H1 (cell line): Measurements from ENCODE around the gene PEX3. TPM values are rescaled to one million over a fixed set of nuclear protein-coding genes. Genes with fewer than 3 reads are reported as not detected.

Experiments
- ASH2L ChIP-seq: fragments of 200-600, 300-600 bp; sonication (generic); IDR thresholded peaks from one replicate; pipeline ENCODE4 v1.7.1; 2017; ENCODE audit warnings: low read length
- ATF3 ChIP-seq: IDR thresholded peaks from 2 replicates; pipeline ENCODE4 v1.6.1; 2011; ENCODE audit warnings: low read depth, mild to moderate bottlenecking, low read length; ENCODE audit not compliant: insufficient read depth
- CBX5 ChIP-seq: fragments of 300-800, 300-1000 bp; sonication (generic); IDR thresholded peaks from 2 replicates; pipeline ENCODE4 v1.7.1; 2016; ENCODE audit warnings: antibody characterized with exemption, low read length, low read depth
- CREB1 ChIP-seq: IDR thresholded peaks from 2 replicates; pipeline ENCODE4 v1.6.1; 2012; ENCODE audit warnings: inconsistent platforms
- EP300 ChIP-seq, 2 experiments: IDR thresholded peaks; 1 replicate in 1 of 2; 2 replicates in 1 of 2; pipeline ENCODE4 v1.6.1; 2011 to 2012; ENCODE audit warnings: low read depth in 2 of 2, low read length in 2 of 2, mild to moderate bottlenecking in 2 of 2, borderline replicate concordance in 1 of 2, inconsistent platforms in 1 of 2, moderate library complexity in 1 of 2
- SIX5 ChIP-seq: IDR thresholded peaks from 2 replicates; pipeline ENCODE4 v1.6.1; 2011; ENCODE audit warnings: mild to moderate bottlenecking, low read depth, low read length
- polyA plus RNA-seq, 7 experiments: library from polyadenylated mRNA; depleted of rRNA in 3 of 7; stranded (reverse) in 5 of 7; unstranded in 2 of 7; fragments of >200 nt in 5 of 7; fragments of 200-250 nt in 2 of 7; gene quantifications; 1 replicate in 5 of 7; 2 replicates in 1 of 7; 4 replicates in 1 of 7; pipeline versions ENCODE4 v1.2.1 to v1.2.3, GENCODE V29; 2011 to 2013; ENCODE audit warnings: missing spikeins in 2 of 7, mixed read lengths in 2 of 7
- total RNA-seq: library from RNA; stranded (reverse); fragmentation: NEBNext Ultra II Directional; extraction: Animal tissue kit (Norgen Biotek cat#: 25700); gene quantifications from 2 replicates; pipeline ENCODE4 v1.2.1, GENCODE V29; 2021

PEX3 gene
- total and polyA plus RNA-seq, 2 of the 8 experiments (the other 6 are each of a cell fraction or from before 2014, with no cell fraction given): 8.0 to 16.8 TPM

DNA sequence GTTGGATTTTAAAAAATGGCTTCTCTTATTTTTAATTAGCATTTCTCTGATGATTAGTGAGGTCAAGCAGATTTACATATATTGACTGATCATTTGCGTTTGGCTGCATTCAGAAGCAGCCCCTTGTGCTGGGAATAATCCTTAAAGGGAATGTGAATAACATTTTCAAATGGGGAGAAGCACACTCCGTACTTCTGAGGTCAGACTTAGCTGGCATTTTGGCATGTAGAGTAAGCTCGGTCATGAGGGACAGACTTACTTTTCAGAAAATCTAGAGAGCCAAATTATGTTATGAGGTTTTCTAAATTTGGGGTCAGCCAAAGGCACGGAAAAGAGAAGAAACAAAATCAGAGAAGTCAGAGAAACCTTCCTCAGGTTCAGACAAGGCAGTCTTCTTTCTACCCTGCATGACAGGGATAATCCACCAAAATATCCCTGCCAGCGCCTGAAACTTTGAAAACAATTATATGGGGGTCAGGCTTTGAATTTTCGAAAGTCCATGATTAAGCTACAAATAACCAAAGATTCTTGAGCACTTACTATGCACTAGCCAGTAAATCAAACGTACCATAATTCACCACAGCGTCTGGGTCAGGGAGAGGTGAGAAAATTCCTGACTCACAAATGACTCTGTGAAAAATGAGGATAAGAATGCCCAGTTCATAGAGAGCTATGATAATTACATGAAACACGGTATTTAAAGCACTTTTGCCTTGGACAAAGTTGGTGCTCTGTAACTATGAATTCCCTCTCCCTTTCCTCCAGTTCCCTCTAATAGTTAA, 45.0 kb upstream of the PEX3 start (continued):
- TF ChIP-seq ATF3 (no peak), CBX5 (no peak), ASH2L (no peak), EP300 (IDR thresholded peaks at IDR 0.05; ENCODE audit: borderline replicate concordance in 1 of 2, low read depth in 2 of 2, low read length in 2 of 2) (no peak), SIX5 (no peak), CREB1 (no peak)
